Measurements from ENCODE around the gene TOMM40.
"Not testable (repeated sequence)": the region's sequence is repeated elsewhere in the genome, so short reads cannot be mapped to it uniquely, and the experiment has no call there.

Gene TOMM40

DNA sequence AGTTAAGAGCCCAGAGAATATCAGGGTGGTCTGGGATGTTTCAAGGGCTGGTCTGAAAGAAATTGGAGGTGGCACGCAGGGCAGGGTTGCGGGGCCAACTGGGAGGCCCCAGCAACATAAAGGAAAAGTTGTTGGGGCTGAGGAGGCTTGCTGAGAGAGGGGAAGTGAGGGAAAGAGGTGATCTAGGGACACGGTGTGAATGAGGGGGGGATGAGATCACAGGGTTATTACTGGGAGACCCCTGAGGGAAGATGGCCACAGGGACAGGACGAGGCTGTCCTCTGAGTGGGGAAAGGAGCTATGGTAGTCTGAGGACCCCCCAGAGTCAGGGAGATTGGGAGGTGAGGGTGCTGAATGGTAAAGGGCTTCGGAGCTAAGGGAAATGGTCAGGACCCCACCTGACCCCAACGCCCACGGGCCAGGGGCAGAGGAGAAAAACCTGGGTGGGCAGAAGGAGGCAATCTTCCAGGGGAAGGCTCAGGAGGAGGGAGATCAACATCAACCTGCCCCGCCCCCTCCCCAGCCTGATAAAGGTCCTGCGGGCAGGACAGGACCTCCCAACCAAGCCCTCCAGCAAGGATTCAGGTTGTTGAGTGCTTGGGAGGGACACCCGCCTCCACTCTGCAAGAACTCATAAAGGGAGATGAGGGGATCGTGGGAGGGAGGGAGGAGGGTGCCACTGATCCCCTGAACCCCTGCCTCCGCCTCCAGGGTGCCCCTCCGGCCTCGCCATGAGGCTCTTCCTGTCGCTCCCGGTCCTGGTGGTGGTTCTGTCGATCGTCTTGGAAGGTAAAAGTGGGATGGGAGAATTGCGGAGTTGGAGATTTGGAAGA, 35.4 kb downstream of the TOMM40 start:
- peak overlapping the region in 2 of 5 donors; percentile 6 to 26 for H3K4me3 ChIP-seq (ENCODE audit: low read depth in 1 of 5, low read length in 5 of 5)
- peaks cover 7 to 42% (median 40%) of the 10 kb centered on the region in 5 donors for H3K4me1 ChIP-seq (ENCODE audit: control insufficient read depth in 5 of 5, insufficient read depth in 5 of 5, low read length in 5 of 5)
- not testable (repeated sequence) for H3K9ac ChIP-seq (ENCODE audit: low read length in 5 of 5); H3K9me3 ChIP-seq (ENCODE audit: control insufficient read depth in 5 of 5, low read length in 5 of 5); H3K36me3 ChIP-seq (ENCODE audit: control insufficient read depth in 5 of 5, insufficient read depth in 5 of 5, low read length in 5 of 5); H3K27me3 ChIP-seq (ENCODE audit: control insufficient read depth in 5 of 5, insufficient read depth in 4 of 5, low read length in 5 of 5)
- H3K27ac ChIP-seq (ENCODE audit: low read depth, low read length): peak overlapping the region; percentile 41

DNA sequence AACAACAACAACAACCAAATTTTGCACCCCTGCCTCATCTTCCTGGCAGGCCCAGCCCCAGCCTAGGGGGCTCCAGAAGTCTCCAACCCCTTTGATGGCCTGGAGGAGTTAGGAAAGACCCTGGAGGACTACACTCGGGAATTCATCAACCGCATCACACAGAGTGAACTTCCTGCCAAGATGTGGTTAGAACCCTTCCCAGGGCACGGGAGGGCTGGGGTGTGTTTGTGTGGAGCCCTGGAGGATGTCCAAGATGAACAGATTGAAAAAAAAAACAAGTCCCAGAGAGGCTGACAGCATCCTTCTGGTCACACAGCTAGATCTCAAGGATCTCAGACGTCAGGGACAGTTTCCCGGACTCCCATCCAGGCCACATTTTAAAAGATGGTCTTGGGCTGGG, 36.7 kb downstream of the TOMM40 start:
- no peaks in the 10 kb centered on the region for H3K9me3 ChIP-seq (ENCODE audit: control insufficient read depth in 5 of 5, low read length in 5 of 5)
- H3K4me3 ChIP-seq (ENCODE audit: low read depth in 1 of 5, low read length in 5 of 5): no peak overlapping the region
- no peaks in the 10 kb centered on the region for H3K27me3 ChIP-seq (ENCODE audit: control insufficient read depth in 5 of 5, insufficient read depth in 4 of 5, low read length in 5 of 5)
- H3K27ac ChIP-seq (ENCODE audit: low read depth, low read length): no peak overlapping the region
- no peaks in the 10 kb centered on the region for H3K36me3 ChIP-seq (ENCODE audit: control insufficient read depth in 5 of 5, insufficient read depth in 5 of 5, low read length in 5 of 5)
- H3K9ac ChIP-seq (ENCODE audit: low read length in 5 of 5): no peak overlapping the region
- H3K4me1 ChIP-seq (ENCODE audit: control insufficient read depth in 5 of 5, insufficient read depth in 5 of 5, low read length in 5 of 5): peaks cover 7 to 42% (median 40%) of the 10 kb centered on the region in 5 donors

DNA sequence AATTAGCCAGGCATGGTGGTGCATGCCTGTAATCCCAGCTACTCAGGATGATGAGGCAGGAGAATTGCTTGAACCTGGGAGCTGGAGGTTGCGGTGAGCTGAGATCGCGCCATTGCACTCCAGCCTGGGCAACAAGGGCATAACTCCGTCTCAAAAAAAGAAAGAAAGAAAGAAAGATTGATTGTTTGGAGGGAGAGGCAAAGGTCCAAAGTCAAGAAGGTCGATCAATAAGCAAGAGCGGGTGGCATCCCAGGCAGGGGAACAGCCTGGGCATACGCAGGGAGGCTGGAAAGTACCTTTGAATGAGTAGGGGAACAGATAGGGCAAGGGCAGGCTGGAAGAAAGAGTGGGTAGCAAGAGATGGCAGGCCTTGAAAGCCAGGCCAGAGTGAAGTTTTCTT, 39.0 kb downstream of the TOMM40 start:
- Histone ChIP-seq H3K27ac (ENCODE audit: low read depth, low read length) (no peak overlapping the region), H3K36me3 (ENCODE audit: control insufficient read depth in 5 of 5, insufficient read depth in 5 of 5, low read length in 5 of 5) (no peaks in the 10 kb centered on the region), H3K9ac (ENCODE audit: low read length in 5 of 5) (no peak overlapping the region), H3K4me3 (ENCODE audit: low read depth in 1 of 5, low read length in 5 of 5) (no peak overlapping the region), H3K9me3 (ENCODE audit: control insufficient read depth in 5 of 5, low read length in 5 of 5) (no peaks in the 10 kb centered on the region), H3K4me1 (ENCODE audit: control insufficient read depth in 5 of 5, insufficient read depth in 5 of 5, low read length in 5 of 5) (peaks cover 5 to 29% (median 28%) of the 10 kb centered on the region in 5 donors), H3K27me3 (ENCODE audit: control insufficient read depth in 5 of 5, insufficient read depth in 4 of 5, low read length in 5 of 5) (no peaks in the 10 kb centered on the region)

DNA sequence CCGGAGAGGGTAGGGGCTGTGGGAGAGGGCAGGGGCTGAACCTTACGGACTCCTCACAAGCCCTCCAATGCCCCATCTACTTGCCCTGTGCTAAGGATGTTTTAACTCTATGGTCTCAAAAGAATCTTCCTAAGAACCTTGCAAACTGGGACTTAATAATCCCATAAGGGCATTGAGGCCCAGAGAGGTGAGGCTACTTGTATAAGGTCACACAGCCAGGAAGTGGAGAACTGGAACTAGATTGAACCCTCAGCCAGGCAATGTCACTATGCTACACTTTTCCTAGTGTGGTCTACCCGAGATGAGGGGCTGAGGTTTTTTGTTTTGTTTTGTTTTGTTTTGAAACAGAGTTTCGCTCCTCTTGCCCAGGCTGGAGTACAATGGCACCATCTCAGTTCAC, 40.5 kb downstream of the TOMM40 start:
- no peak overlapping the region for H3K4me3 ChIP-seq (ENCODE audit: low read depth in 1 of 5, low read length in 5 of 5)
- H3K36me3 ChIP-seq (ENCODE audit: control insufficient read depth in 5 of 5, insufficient read depth in 5 of 5, low read length in 5 of 5): no peaks in the 10 kb centered on the region
- no peaks in the 10 kb centered on the region for H3K9me3 ChIP-seq (ENCODE audit: control insufficient read depth in 5 of 5, low read length in 5 of 5)
- H3K27me3 ChIP-seq (ENCODE audit: control insufficient read depth in 5 of 5, insufficient read depth in 4 of 5, low read length in 5 of 5): no peaks in the 10 kb centered on the region
- peaks cover 2 to 22% (median 18%) of the 10 kb centered on the region in 5 donors for H3K4me1 ChIP-seq (ENCODE audit: control insufficient read depth in 5 of 5, insufficient read depth in 5 of 5, low read length in 5 of 5)
- no peak overlapping the region for H3K27ac ChIP-seq (ENCODE audit: low read depth, low read length)
- no peak overlapping the region for H3K9ac ChIP-seq (ENCODE audit: low read length in 5 of 5)

DNA sequence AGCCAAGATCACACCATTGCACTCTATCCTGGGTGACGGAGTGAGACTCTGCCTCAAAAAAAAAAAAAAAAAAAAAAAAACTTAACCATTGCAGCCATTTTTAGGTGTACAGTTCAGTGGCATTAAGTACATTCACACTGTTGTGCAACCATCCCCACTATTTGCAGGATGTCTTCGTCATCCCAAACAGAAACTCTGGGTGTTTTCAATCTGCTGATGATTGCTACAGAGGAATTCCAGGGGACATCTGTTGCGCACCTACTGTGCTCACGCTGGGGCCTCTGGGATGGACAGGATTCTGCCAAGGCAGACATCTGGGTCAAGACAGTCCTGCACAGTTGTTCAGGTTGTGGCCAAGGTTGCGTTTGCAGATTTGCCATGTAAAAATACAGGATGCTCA, 48.6 kb downstream of the TOMM40 start:
- Histone ChIP-seq H3K36me3 (ENCODE audit: control insufficient read depth in 5 of 5, insufficient read depth in 5 of 5, low read length in 5 of 5) (no peaks in the 10 kb centered on the region), H3K9ac (ENCODE audit: low read length in 5 of 5) (no peak overlapping the region), H3K4me1 (ENCODE audit: control insufficient read depth in 5 of 5, insufficient read depth in 5 of 5, low read length in 5 of 5) (peaks cover 0 to 20% (median 10%) of the 10 kb centered on the region in 5 donors), H3K27ac (ENCODE audit: low read depth, low read length) (no peak overlapping the region), H3K27me3 (ENCODE audit: control insufficient read depth in 5 of 5, insufficient read depth in 4 of 5, low read length in 5 of 5) (no peaks in the 10 kb centered on the region), H3K9me3 (ENCODE audit: control insufficient read depth in 5 of 5, low read length in 5 of 5) (no peaks in the 10 kb centered on the region), H3K4me3 (ENCODE audit: low read depth in 1 of 5, low read length in 5 of 5) (no peak overlapping the region)

DNA sequence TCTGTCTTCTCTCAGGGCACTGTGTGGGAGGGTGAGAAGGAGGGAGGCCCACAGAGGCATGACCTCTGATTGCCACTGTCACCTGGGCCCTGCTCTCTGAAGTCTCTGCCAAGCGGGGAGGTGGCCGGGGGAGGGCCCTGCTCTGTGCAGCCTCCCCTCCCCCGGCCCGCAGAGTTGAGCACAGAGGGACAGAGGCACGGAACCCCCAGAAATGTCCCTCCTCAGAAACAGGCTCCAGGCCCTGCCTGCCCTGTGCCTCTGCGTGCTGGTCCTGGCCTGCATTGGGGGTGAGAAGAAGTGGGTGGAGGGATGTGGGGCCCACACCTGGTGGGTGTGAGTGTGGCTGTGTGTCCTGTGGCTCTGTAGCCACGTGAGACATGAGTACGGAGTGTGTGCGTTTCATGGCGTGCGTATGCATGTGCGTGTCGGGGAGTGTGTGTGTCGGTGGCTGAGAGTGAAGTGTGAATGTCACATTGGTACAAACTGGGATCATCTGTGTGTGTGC, 51.1 kb downstream of the TOMM40 start, which contains the start of gene APOC4:
APOC4 (plus strand) TSS at position 171 of the 505 bp plus-strand sequence; CDS start at position 212, 41 bp downstream.
- Histone ChIP-seq H3K4me3 (ENCODE audit: low read depth in 1 of 5, low read length in 5 of 5) (no peak within 1 kb of the TSS), H3K27me3 (ENCODE audit: control insufficient read depth in 5 of 5, insufficient read depth in 4 of 5, low read length in 5 of 5) (no peaks in the 10 kb centered on the region), H3K27ac (ENCODE audit: low read depth, low read length) (no peak within 1 kb of the TSS), H3K4me1 (ENCODE audit: control insufficient read depth in 5 of 5, insufficient read depth in 5 of 5, low read length in 5 of 5) (peaks cover 0 to 13% (median 6%) of the 10 kb centered on the region in 5 donors), H3K9ac (ENCODE audit: low read length in 5 of 5) (no peak within 1 kb of the TSS), H3K9me3 (ENCODE audit: control insufficient read depth in 5 of 5, low read length in 5 of 5) (no peaks in the 10 kb centered on the region), H3K36me3 (ENCODE audit: control insufficient read depth in 5 of 5, insufficient read depth in 5 of 5, low read length in 5 of 5) (no peaks in the 10 kb centered on the region)

DNA sequence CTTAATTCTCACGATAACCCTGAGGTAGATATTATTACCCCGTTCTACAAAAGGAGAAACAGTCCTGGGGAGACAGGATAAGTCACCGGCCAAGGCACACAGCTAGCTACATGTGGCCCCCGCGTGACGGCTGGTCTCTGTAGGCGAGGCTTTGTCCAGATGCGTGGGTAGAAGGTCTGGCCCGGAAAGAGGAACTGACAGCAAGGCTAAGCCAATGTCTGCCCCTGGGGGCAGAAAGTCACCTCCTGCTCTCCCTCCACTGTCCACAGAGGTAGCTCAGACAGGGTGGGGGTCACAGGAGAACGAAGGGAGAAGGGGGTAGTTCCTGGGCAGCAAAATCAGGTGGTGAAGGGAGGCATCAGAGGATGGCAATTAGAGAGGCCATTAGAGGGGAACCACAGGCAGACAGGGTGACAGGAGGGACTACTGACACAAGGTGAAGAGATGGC, 52.8 kb downstream of the TOMM40 start:
- Histone ChIP-seq H3K27ac (ENCODE audit: low read depth, low read length) (no peak overlapping the region), H3K9ac (ENCODE audit: low read length in 5 of 5) (peak overlapping the region in 1 of 5 donors; percentile 41), H3K4me3 (ENCODE audit: low read depth in 1 of 5, low read length in 5 of 5) (peak overlapping the region in 1 of 5 donors; percentile 13), H3K36me3 (ENCODE audit: control insufficient read depth in 5 of 5, insufficient read depth in 5 of 5, low read length in 5 of 5) (no peaks in the 10 kb centered on the region), H3K27me3 (ENCODE audit: control insufficient read depth in 5 of 5, insufficient read depth in 4 of 5, low read length in 5 of 5) (no peaks in the 10 kb centered on the region), H3K4me1 (ENCODE audit: control insufficient read depth in 5 of 5, insufficient read depth in 5 of 5, low read length in 5 of 5) (peaks cover 0 to 13% (median 6%) of the 10 kb centered on the region in 5 donors), H3K9me3 (ENCODE audit: control insufficient read depth in 5 of 5, low read length in 5 of 5) (no peaks in the 10 kb centered on the region)

DNA sequence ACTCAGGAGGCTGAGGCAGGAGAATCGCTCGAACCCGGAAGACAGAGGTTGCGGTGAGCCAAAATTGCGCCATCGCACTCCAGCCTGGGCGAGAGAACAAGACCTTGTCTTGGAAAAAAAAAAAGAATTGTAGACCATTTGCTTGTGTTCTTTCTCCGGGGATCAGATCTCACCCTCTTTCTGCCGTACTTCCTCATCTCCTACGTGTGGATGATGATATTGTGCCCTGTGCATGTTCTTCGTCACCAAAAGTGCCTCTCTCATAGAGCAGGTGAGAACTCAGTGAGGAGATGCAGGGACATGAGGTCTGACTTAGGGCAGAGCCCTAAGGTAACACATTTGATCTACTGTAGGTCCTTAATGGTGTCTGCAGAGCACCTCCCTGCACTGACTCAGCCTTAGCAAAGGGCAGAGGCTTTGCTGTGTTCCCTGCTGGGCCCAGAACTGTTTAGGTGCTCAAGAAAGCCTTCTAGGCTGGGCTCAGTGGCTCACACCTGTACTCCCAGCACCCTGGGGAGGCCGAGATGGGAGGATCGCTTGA, 56.1 kb downstream of the TOMM40 start:
- no peak overlapping the region for H3K9ac ChIP-seq (ENCODE audit: low read length in 5 of 5)
- no peaks in the 10 kb centered on the region for H3K9me3 ChIP-seq (ENCODE audit: control insufficient read depth in 5 of 5, low read length in 5 of 5)
- no peaks in the 10 kb centered on the region for H3K27me3 ChIP-seq (ENCODE audit: control insufficient read depth in 5 of 5, insufficient read depth in 4 of 5, low read length in 5 of 5)
- peaks cover 2 to 29% (median 14%) of the 10 kb centered on the region in 5 donors for H3K4me1 ChIP-seq (ENCODE audit: control insufficient read depth in 5 of 5, insufficient read depth in 5 of 5, low read length in 5 of 5)
- H3K4me3 ChIP-seq (ENCODE audit: low read depth in 1 of 5, low read length in 5 of 5): no peak overlapping the region
- no peak overlapping the region for H3K27ac ChIP-seq (ENCODE audit: low read depth, low read length)
- peaks cover 0 to 17% (median 8%) of the 10 kb centered on the region in 5 donors for H3K36me3 ChIP-seq (ENCODE audit: control insufficient read depth in 5 of 5, insufficient read depth in 5 of 5, low read length in 5 of 5)

DNA sequence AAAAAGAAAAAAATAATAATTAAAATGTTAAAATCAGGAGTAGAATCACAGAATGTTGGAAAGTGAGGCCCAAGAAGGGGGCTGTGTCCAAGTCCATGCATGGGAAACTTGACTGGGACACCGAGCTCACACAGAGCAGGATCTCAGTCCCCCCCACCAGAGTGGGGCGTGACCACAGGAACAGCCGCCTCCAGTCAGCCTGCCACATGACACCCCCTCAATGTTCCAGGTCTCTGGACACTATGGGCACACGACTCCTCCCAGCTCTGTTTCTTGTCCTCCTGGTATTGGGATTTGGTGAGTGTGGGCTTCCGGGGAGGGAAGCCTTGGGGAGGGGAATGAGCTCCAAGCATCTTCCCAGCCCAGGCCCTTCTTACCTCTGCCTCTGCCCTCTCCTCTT, 57.2 kb downstream of the TOMM40 start:
- H3K9ac ChIP-seq (ENCODE audit: low read length in 5 of 5): no peak overlapping the region
- no peak overlapping the region for H3K4me3 ChIP-seq (ENCODE audit: low read depth in 1 of 5, low read length in 5 of 5)
- H3K27ac ChIP-seq (ENCODE audit: low read depth, low read length): no peak overlapping the region
- H3K27me3 ChIP-seq (ENCODE audit: control insufficient read depth in 5 of 5, insufficient read depth in 4 of 5, low read length in 5 of 5): no peaks in the 10 kb centered on the region
- peaks cover 0 to 17% (median 8%) of the 10 kb centered on the region in 5 donors for H3K36me3 ChIP-seq (ENCODE audit: control insufficient read depth in 5 of 5, insufficient read depth in 5 of 5, low read length in 5 of 5)
- H3K9me3 ChIP-seq (ENCODE audit: control insufficient read depth in 5 of 5, low read length in 5 of 5): no peaks in the 10 kb centered on the region
- H3K4me1 ChIP-seq (ENCODE audit: control insufficient read depth in 5 of 5, insufficient read depth in 5 of 5, low read length in 5 of 5): peaks cover 2 to 29% (median 14%) of the 10 kb centered on the region in 5 donors

DNA sequence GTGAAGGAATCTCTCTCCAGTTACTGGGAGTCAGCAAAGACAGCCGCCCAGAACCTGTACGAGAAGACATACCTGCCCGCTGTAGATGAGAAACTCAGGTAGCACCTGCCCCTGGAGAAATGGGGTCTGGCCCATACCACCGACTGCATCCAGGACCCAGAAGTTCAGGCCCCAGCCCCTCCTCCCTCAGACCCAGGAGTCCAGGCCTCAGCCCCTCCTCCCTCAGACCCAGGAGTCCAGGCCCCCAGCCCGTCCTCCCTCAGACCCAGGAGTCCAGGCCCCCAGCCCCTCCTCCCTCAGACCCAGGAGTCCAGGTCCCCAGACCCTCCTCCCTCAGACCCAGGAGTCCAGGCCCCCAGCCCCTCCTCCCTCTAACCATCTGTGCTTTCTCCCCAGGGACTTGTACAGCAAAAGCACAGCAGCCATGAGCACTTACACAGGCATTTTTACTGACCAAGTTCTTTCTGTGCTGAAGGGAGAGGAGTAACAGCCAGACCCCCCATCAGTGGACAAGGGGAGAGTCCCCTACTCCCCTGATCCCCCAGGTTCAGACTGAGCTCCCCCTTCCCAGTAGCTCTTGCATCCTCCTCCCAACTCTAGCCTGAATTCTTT, 57.8 kb downstream of the TOMM40 start:
- Histone ChIP-seq H3K9ac (ENCODE audit: low read length in 5 of 5) (no peak overlapping the region), H3K27ac (ENCODE audit: low read depth, low read length) (no peak overlapping the region), H3K4me1 (ENCODE audit: control insufficient read depth in 5 of 5, insufficient read depth in 5 of 5, low read length in 5 of 5) (peaks cover 2 to 28% (median 17%) of the 10 kb centered on the region in 5 donors), H3K9me3 (ENCODE audit: control insufficient read depth in 5 of 5, low read length in 5 of 5) (no peaks in the 10 kb centered on the region), H3K36me3 (ENCODE audit: control insufficient read depth in 5 of 5, insufficient read depth in 5 of 5, low read length in 5 of 5) (peaks cover 0 to 17% (median 8%) of the 10 kb centered on the region in 5 donors), H3K27me3 (ENCODE audit: control insufficient read depth in 5 of 5, insufficient read depth in 4 of 5, low read length in 5 of 5) (no peaks in the 10 kb centered on the region), H3K4me3 (ENCODE audit: low read depth in 1 of 5, low read length in 5 of 5) (no peak overlapping the region)

All from subcutaneous abdominal adipose tissue (tissue), 5 donors.